T-helper 2 cell (primary cell): ENCODE measurements around the gene FGF3.
"Not testable (repeated sequence)": the region's sequence is repeated elsewhere in the genome, so short reads cannot be mapped to it uniquely, and the experiment has no call there.

ENCODE experiments used
- DNase-seq, 5 experiments: peaks; one replicate each; pipeline versions ENCODE4 v3.0.0 to v3.0.0-alpha.2; 2012 to 2022

FGF3 gene

GRCh38 chr11:69764918-69765317, 54.3 kb downstream of the FGF3 start:
- DNase-seq = not testable (repeated sequence)

- DNase-seq = no peak
Observed at GRCh38 chr11:69760319-69760718, 58.9 kb downstream of the FGF3 start.
